ENCODE data around the gene POU6F2. TPM values are rescaled to one million over a fixed set of nuclear protein-coding genes. Genes with fewer than 3 reads are reported as not detected.

The POU6F2 gene
- total and polyA plus RNA-seq, 7 donors, result 0.01 TPM; not detected in 6

- no peaks in the 10 kb centered on the region for H3K36me3 ChIP-seq (ENCODE audit: insufficient read depth in 1 of 2, low read depth in 1 of 2)
- ATAC-seq, result no peak
- no peaks in the 10 kb centered on the region for H3K9me3 ChIP-seq
- WGBS, 3 donors, result 24 to 28% (median 26%) methylated on average over 17 of the region's 17 CpGs
- H3K27me3 ChIP-seq (ENCODE audit: insufficient read depth in 3 of 3, low read length in 2 of 3), result no peaks in the 10 kb centered on the region
- H3K4me3 ChIP-seq, result no peak overlapping the region
- intact Hi-C loops (cut with DNase I), result no loop called here
- no peak overlapping the region for H3K27ac ChIP-seq
- H3K4me1 ChIP-seq, result no peaks in the 10 kb centered on the region
- DNase-seq, result no peak
- no peak for TF ChIP-seq CTCF (IDR thresholded peaks at IDR 0.05)
These were observed 376.1 kb downstream of the POU6F2 start for GRCh38 chr7:39353615-39354376.

- Histone ChIP-seq H3K36me3 (ENCODE audit: insufficient read depth in 1 of 2, low read depth in 1 of 2) (no peaks in the 10 kb centered on the region), H3K4me3 (no peak overlapping the region)
- ATAC-seq, result no peak
These were observed 378.0 kb downstream of the POU6F2 start for GRCh38 chr7:39355664-39356063.

GRCh38 chr7:39356172-39356925 lies 378.6 kb downstream of the POU6F2 start:
- TF ChIP-seq CTCF (IDR thresholded peaks at IDR 0.05), result no peak
- H3K9me3 ChIP-seq, result no peaks in the 10 kb centered on the region
- 71 to 79% (median 77%) methylated on average over 7 of the region's 7 CpGs for WGBS, 3 donors
- DNase-seq, result no peak
- no peaks in the 10 kb centered on the region for H3K36me3 ChIP-seq (ENCODE audit: insufficient read depth in 1 of 2, low read depth in 1 of 2)
- H3K27me3 ChIP-seq (ENCODE audit: insufficient read depth in 3 of 3, low read length in 2 of 3), result no peaks in the 10 kb centered on the region
- intact Hi-C loops (cut with DNase I), result no loop called here
- H3K4me3 ChIP-seq, result no peak overlapping the region
- H3K27ac ChIP-seq, result no peak overlapping the region
- H3K4me1 ChIP-seq, result no peaks in the 10 kb centered on the region
- ATAC-seq, result no peak

More at GRCh38 chr7:39355664-39356063, 378.0 kb downstream of the POU6F2 start:
- no peaks in the 10 kb centered on the region for H3K4me1 ChIP-seq
- H3K27me3 ChIP-seq (ENCODE audit: insufficient read depth in 3 of 3, low read length in 2 of 3), result no peaks in the 10 kb centered on the region
- no peak for TF ChIP-seq CTCF (IDR thresholded peaks at IDR 0.05)
- intact Hi-C loops (cut with DNase I), result no loop called here
- no peaks in the 10 kb centered on the region for H3K9me3 ChIP-seq
- no peak for DNase-seq
- H3K27ac ChIP-seq, result no peak overlapping the region
- 80 to 92% (median 80%) methylated on average over 4 of the region's 4 CpGs for whole genome bisulfite sequencing, 3 donors

GRCh38 chr7:39357648-39358047 lies 379.9 kb downstream of the POU6F2 start:
- Histone ChIP-seq H3K9me3 (no peaks in the 10 kb centered on the region), H3K27me3 (ENCODE audit: insufficient read depth in 3 of 3, low read length in 2 of 3) (no peaks in the 10 kb centered on the region), H3K4me3 (no peak overlapping the region), H3K4me1 (no peaks in the 10 kb centered on the region), H3K27ac (no peak overlapping the region), H3K36me3 (ENCODE audit: insufficient read depth in 1 of 2, low read depth in 1 of 2) (no peaks in the 10 kb centered on the region)
- TF ChIP-seq CTCF (IDR thresholded peaks at IDR 0.05), result no peak
- no peak for ATAC-seq
- DNase-seq, result no peak
- 33 to 37% (median 33%) methylated on average over 3 of the region's 3 CpGs for WGBS, 3 donors
- intact Hi-C loops (cut with DNase I), result no loop called here

Data from psoas muscle (tissue), 8 donors.